Neutrophil (primary cell): Measurements from ENCODE around the gene STIMATE.

Experiments
- H3K27ac ChIP-seq: fragments of 200-600 bp; sonication (generic); 2 replicates; pipeline ENCODE4 v1.5.1; 2016; ENCODE audit warnings: mild to moderate bottlenecking, moderate library complexity
- H3K27me3 ChIP-seq: fragments of 200-600 bp; sonication (generic); 2 replicates; pipeline ENCODE4 v1.6.0; 2016; ENCODE audit warnings: mild to moderate bottlenecking
- H3K36me3 ChIP-seq: fragments of 200-600 bp; sonication (generic); 2 replicates; pipeline ENCODE4 v1.5.1; 2017
- H3K4me1 ChIP-seq, 2 experiments: fragments of 200-600 bp in 1 of 2; sonication (generic) in 1 of 2; 1 replicate in 1 of 2; 2 replicates in 1 of 2; pipeline versions ENCODE4 v1.5.1 to v1.6.1; 2013 to 2016; ENCODE audit warnings: low read depth in 1 of 2, low read length in 1 of 2, mild to moderate bottlenecking in 1 of 2, moderate library complexity in 1 of 2; ENCODE audit not compliant: control insufficient read depth in 1 of 2, insufficient read depth in 1 of 2
- H3K4me3 ChIP-seq, 2 experiments: fragments of 200-600 bp in 1 of 2; sonication (generic) in 1 of 2; 1 replicate in 1 of 2; 2 replicates in 1 of 2; pipeline ENCODE4 v1.5.1; 2013 to 2016; ENCODE audit warnings: low read depth in 1 of 2, low read length in 1 of 2, mild to moderate bottlenecking in 1 of 2, moderate library complexity in 1 of 2
- H3K9me3 ChIP-seq: fragments of 200-600 bp; sonication (generic); 2 replicates; pipeline ENCODE4 v1.5.1; 2016
- TF ChIP-seq, protein P1 (sequence below): fragments of 200-600 bp; sonication (generic); IDR thresholded peaks from 2 replicates; pipeline ENCODE4 v1.5.1; 2016; ENCODE audit warnings: antibody characterized with exemption

STIMATE gene

GRCh38 chr3:52794612-52795099 is 102.7 kb downstream of the STIMATE start, which contains the start of gene ITIH3:
ITIH3 (plus strand) TSS chr3:52794796; CDS start chr3:52794804, 8 bp downstream.
- no peak within 1 kb of the TSS for H3K4me3 ChIP-seq
- TF ChIP-seq, protein P1, sequence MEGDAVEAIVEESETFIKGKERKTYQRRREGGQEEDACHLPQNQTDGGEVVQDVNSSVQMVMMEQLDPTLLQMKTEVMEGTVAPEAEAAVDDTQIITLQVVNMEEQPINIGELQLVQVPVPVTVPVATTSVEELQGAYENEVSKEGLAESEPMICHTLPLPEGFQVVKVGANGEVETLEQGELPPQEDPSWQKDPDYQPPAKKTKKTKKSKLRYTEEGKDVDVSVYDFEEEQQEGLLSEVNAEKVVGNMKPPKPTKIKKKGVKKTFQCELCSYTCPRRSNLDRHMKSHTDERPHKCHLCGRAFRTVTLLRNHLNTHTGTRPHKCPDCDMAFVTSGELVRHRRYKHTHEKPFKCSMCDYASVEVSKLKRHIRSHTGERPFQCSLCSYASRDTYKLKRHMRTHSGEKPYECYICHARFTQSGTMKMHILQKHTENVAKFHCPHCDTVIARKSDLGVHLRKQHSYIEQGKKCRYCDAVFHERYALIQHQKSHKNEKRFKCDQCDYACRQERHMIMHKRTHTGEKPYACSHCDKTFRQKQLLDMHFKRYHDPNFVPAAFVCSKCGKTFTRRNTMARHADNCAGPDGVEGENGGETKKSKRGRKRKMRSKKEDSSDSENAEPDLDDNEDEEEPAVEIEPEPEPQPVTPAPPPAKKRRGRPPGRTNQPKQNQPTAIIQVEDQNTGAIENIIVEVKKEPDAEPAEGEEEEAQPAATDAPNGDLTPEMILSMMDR, result no peak

DNA sequence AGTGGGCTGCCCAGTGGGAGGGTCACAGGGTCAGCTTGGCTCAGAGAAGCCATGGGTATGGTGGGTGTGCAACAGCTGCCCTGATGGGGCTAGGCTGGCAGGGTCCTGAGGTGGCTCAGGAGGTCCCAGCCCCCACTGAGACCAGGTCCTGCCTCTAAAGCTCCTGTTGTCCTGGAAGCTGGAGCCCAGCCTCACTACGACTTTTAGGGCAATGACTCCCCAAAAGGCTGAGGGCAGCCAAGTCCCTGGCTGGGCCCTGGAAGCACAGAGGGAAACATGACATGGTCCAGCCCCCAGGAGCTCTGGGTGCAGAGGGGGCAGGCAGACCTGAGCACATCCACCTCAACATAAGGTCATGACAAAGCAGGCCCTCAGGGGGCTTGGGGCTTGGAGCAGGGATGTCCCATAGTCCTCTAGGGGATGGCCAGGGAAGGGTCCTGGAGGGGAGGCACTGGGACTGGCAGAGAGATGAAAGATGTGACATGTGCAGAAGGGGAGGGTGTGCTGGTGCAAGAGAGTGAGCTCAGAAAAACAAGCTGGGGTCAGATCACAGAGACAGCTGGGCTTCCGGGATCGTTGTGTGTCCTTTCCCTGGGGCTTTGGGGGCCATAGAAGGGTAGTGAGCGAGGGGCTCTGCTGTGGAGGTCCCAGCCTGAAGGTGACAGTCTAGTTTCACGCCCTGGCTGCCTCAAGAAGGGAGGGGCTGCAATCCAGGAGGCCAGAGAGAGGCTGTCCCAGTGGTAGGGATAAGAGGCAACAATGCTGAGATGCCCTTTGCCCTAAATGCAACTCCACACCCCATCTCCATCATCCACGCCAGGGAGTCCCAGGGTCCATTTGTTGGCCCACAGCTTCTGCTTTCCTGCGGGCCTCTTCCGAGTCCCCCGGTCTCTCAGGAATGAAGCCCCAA is 103.4 kb downstream of the STIMATE start:
- no peaks in the 10 kb centered on the region for H3K4me1 ChIP-seq
- no peaks in the 10 kb centered on the region for H3K9me3 ChIP-seq
- H3K27ac ChIP-seq, result no peak overlapping the region
- no peaks in the 10 kb centered on the region for H3K36me3 ChIP-seq
- no peak overlapping the region for H3K4me3 ChIP-seq
- no peaks in the 10 kb centered on the region for H3K27me3 ChIP-seq
- TF ChIP-seq, protein P1, result no peak

More at GRCh38 chr3:52794612-52795099, 102.7 kb downstream of the STIMATE start, which contains the start of gene ITIH3:
- Histone ChIP-seq H3K4me1 (no peaks in the 10 kb centered on the region), H3K27ac (no peak within 1 kb of the TSS), H3K9me3 (no peaks in the 10 kb centered on the region), H3K36me3 (no peaks in the 10 kb centered on the region), H3K27me3 (no peaks in the 10 kb centered on the region)

- no peaks in the 10 kb centered on the region for H3K27me3 ChIP-seq
- H3K9me3 ChIP-seq, result no peaks in the 10 kb centered on the region
- no peaks in the 10 kb centered on the region for H3K36me3 ChIP-seq
- H3K4me3 ChIP-seq, result no peak overlapping the region
- H3K27ac ChIP-seq, result no peak overlapping the region
- TF ChIP-seq, protein P1, result no peak
- H3K4me1 ChIP-seq, result no peaks in the 10 kb centered on the region
Measured at GRCh38 chr3:52792961-52793695, 104.2 kb downstream of the STIMATE start.

DNA sequence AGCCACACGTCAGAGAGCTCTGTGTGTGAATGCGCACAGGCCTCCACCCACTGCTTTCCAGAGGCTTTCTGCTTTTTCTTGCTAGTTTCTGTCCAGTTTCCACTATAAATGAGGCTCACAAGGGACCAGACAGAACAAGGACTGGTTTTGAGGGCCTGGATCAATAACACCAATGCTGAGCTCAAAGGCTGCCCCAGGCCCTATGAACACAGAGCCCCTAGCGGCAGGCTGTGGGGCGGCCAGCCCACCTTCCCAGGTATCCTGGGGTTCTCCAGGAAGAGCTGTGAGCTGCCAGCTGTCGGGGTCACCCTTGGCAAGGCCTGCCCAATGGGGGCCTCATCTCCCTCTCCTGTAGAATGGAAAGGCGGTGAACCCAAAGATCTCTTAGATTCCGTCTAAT is 104.9 kb downstream of the STIMATE start:
- Histone ChIP-seq H3K27me3 (no peaks in the 10 kb centered on the region), H3K36me3 (no peaks in the 10 kb centered on the region)
- TF ChIP-seq, protein P1, result no peak

DNA sequence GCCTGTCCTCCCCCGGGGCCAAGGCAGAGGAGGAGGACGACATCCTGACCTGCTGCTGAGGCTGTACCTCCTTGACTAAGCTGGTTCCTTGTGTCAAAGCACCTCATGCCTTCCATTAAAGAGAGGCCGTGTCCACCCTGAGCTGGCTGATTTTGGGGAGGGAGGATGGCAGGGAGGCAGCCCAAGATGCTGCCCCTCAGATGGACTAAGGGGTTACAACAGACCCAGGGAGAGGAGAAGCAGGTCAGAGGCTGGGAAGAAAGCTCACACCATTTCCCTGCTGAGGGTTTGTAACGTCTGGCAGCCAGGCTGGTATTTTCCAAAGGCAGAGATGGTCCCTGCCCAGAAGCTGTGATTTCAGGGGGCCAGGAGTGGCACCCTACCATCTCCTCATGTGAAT is 105.4 kb downstream of the STIMATE start:
- Histone ChIP-seq H3K4me3 (no peak overlapping the region), H3K9me3 (no peaks in the 10 kb centered on the region), H3K27ac (no peak overlapping the region), H3K36me3 (no peaks in the 10 kb centered on the region), H3K27me3 (no peaks in the 10 kb centered on the region), H3K4me1 (no peaks in the 10 kb centered on the region)
- TF ChIP-seq, protein P1, result no peak

More for the DNA sequence above, 104.9 kb downstream of the STIMATE start:
- no peaks in the 10 kb centered on the region for H3K9me3 ChIP-seq
- H3K4me3 ChIP-seq, result no peak overlapping the region
- no peaks in the 10 kb centered on the region for H3K4me1 ChIP-seq
- H3K27ac ChIP-seq, result no peak overlapping the region
